ENCODE data around the gene TBC1D5.
"Not testable (repeated sequence)": the region's sequence is repeated elsewhere in the genome, so short reads cannot be mapped to it uniquely, and the experiment has no call there.

GRCh38 chr3:17780369-17780768 lies 37.9 kb upstream of the TBC1D5 start:
- TF ChIP-seq CTCF, POLR2A (IDR thresholded peaks at IDR 0.05): not testable (repeated sequence)
